Measurements from ENCODE around the gene OSBP2. TPM values are rescaled to one million over a fixed set of nuclear protein-coding genes. Genes with fewer than 3 reads are reported as not detected.
A peak's percentile ranks its signal among the peaks of the same experiment; 100 is the strongest.

Gene OSBP2
- total RNA-seq, 4 donors from 2014 or later: 0.35 to 3.5 (median 1.8) TPM

GRCh38 chr22:30890686-30891442, 196.2 kb downstream of the OSBP2 start:
- no peaks in the 10 kb centered on the region for H3K27me3 ChIP-seq
- peaks cover 0 to 42% of the 10 kb centered on the region in 2 donors for H3K36me3 ChIP-seq
- TF ChIP-seq CTCF (IDR thresholded peaks at IDR 0.05): peak in 3 of 4 experiments; percentile 41 to 68 (median 49)
- no peak for TF ChIP-seq POLR2A (IDR thresholded peaks at IDR 0.05)
- TF ChIP-seq POLR2AphosphoS5 (IDR thresholded peaks at IDR 0.05): no peak
- TF ChIP-seq EP300 (IDR thresholded peaks at IDR 0.05): no peak
- no peaks in the 10 kb centered on the region for H3K4me1 ChIP-seq
- 92% methylated on average over 2 of the region's 17 CpGs; no CpG with 5 or more reads in 1 of the 2 donors for WGBS, 2 donors (ENCODE audit: low coverage in 1 of 2)
- peak; percentile 32 for ATAC-seq
- no peak overlapping the region for H3K4me3 ChIP-seq
- H3K27ac ChIP-seq: no peak overlapping the region
- no peaks in the 10 kb centered on the region for H3K9me3 ChIP-seq

- H3K27ac ChIP-seq: no peak overlapping the region
- H3K9me3 ChIP-seq: no peaks in the 10 kb centered on the region
- no peaks in the 10 kb centered on the region for H3K4me1 ChIP-seq
- ATAC-seq: no peak
- H3K36me3 ChIP-seq: peaks cover 0 to 42% of the 10 kb centered on the region in 2 donors
- TF ChIP-seq EP300 (IDR thresholded peaks at IDR 0.05): no peak
- no peak for TF ChIP-seq POLR2A (IDR thresholded peaks at IDR 0.05)
- TF ChIP-seq POLR2AphosphoS5 (IDR thresholded peaks at IDR 0.05): no peak
- no peak for TF ChIP-seq CTCF (IDR thresholded peaks at IDR 0.05)
- no peaks in the 10 kb centered on the region for H3K27me3 ChIP-seq
- 40 to 80% methylated on average over 1 of the region's 8 CpGs for WGBS, 2 donors (ENCODE audit: low coverage in 1 of 2)
- H3K4me3 ChIP-seq: no peak overlapping the region
These were observed 196.7 kb downstream of the OSBP2 start for GRCh38 chr22:30891443-30891755.

GRCh38 chr22:30891781-30892180, 197.1 kb downstream of the OSBP2 start:
- Histone ChIP-seq H3K27ac (no peak overlapping the region), H3K4me1 (no peaks in the 10 kb centered on the region), H3K4me3 (no peak overlapping the region), H3K36me3 (peaks cover 0 to 42% of the 10 kb centered on the region in 2 donors), H3K27me3 (no peaks in the 10 kb centered on the region), H3K9me3 (no peaks in the 10 kb centered on the region)
- ATAC-seq: no peak
- 70 to 82% methylated on average over 3 to 6 of the region's 6 CpGs for WGBS, 2 donors (ENCODE audit: low coverage in 1 of 2)
- TF ChIP-seq POLR2A (IDR thresholded peaks at IDR 0.05): no peak
- no peak for TF ChIP-seq POLR2AphosphoS5 (IDR thresholded peaks at IDR 0.05)
- TF ChIP-seq CTCF (IDR thresholded peaks at IDR 0.05): no peak

GRCh38 chr22:30892286-30892685, 197.6 kb downstream of the OSBP2 start:
- ATAC-seq: no peak
- Histone ChIP-seq H3K4me3 (no peak overlapping the region), H3K4me1 (no peaks in the 10 kb centered on the region), H3K27ac (no peak overlapping the region), H3K27me3 (no peaks in the 10 kb centered on the region), H3K9me3 (no peaks in the 10 kb centered on the region), H3K36me3 (peaks cover 0 to 42% of the 10 kb centered on the region in 2 donors)
- TF ChIP-seq POLR2A (IDR thresholded peaks at IDR 0.05): no peak
- no peak for TF ChIP-seq CTCF (IDR thresholded peaks at IDR 0.05)
- TF ChIP-seq EP300 (IDR thresholded peaks at IDR 0.05): no peak
- no peak for TF ChIP-seq POLR2AphosphoS5 (IDR thresholded peaks at IDR 0.05)
- 81 to 89% methylated on average over 4 to 5 of the region's 8 CpGs for WGBS, 2 donors (ENCODE audit: low coverage in 1 of 2)

- Histone ChIP-seq H3K4me3 (no peak overlapping the region), H3K4me1 (no peaks in the 10 kb centered on the region), H3K9me3 (no peaks in the 10 kb centered on the region), H3K27me3 (no peaks in the 10 kb centered on the region), H3K27ac (no peak overlapping the region), H3K36me3 (peaks cover 0 to 42% of the 10 kb centered on the region in 2 donors)
- ATAC-seq: no peak
- WGBS, 2 donors (ENCODE audit: low coverage in 1 of 2): 60 to 100% methylated on average over 1 to 3 of the region's 5 CpGs
- no peak for TF ChIP-seq POLR2AphosphoS5 (IDR thresholded peaks at IDR 0.05)
- TF ChIP-seq EP300 (IDR thresholded peaks at IDR 0.05): no peak
These were observed 198.1 kb downstream of the OSBP2 start for GRCh38 chr22:30892731-30893221.
